GDM1 (cell line): ENCODE measurements around the gene P2RY6.
"Not testable (repeated sequence)": the region's sequence is repeated elsewhere in the genome, so short reads cannot be mapped to it uniquely, and the experiment has no call there.

Experiments
- DNase-seq: peaks from one replicate; lab custom pipeline; 2025; lab: John Stamatoyannopoulos, UW

The P2RY6 gene

DNA sequence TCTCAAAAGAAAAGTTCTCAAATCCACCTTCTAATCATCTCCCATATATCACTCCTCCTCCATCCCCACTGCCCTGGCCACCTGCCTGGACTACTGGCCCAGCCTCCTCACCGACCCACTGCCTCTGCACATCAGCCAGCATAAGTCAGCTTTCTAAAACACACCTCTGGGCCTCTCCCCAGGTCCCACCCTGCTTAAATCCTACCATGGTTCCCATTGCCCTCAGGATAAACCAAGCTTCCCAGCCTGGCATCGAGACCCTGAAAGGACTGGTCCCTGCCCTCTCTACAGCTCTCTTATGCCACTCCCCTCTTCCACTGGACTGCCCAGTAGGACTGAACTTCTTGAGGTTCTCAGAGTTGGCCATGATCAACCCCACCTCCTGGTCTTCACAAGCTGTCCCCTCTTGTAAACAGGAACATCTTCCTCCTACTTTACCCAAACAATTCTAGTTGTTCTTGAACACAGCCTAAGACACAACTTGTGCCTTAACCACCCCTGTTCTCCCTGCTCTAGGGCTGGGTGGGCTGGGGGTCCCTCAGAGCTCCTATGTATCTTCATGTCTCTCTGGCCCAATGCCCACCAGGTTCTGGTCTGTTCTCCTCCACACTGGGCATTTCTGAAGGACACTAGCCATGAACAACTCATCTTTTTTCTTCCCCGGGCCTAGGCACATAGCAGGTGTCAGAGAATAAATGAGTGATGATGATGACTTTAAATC lies 12.6 kb upstream of the P2RY6 start:
- no peak for DNase-seq

DNA sequence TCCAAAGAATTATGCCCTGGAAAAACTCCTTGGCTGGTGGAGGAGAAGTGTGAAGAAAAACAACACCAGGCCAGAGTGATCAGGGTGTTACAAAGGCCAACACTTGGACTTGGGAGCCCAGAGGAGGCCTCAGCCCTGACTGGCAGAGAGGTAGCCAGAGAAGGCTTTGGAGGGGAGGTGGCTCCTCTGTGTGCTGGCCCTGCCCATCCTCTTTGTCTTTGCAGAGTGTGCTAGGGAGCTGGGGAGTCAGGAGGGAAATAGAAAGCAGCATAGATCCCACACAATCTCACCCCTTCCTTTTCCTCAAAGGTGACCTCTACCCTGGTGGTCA lies 12.0 kb upstream of the P2RY6 start:
- DNase-seq, result no peak

DNA sequence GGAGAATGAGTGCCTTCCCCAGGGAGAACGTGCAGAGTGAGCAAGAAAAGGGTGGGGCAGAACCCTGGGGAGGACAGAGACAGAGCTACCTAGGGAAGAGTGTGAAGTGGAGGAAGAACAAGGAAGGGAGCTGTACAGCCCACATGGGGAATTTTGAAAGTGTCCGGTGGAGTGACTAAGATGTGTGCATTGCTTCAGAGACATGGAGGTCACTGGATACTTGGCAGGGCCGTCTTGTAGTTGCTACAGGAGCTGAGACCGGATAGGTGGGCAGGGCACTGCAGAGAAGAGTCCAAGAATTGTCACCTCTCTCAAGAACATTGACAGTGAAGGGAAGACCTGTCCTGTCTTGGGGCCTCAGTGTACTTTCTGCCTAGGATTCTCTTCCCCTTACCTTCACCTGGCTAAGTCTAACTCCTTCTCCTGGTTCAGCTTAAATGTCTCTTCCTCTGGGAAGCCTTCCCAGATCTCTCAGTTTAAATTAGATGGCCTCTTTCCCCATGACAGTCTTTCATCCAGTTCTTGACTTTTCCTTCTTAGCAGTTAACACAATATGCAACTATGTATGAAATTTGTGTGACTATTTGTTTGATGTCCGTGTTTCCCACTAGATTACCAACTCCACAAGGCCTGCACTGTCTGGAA lies 9.2 kb upstream of the P2RY6 start:
- DNase-seq, result no peak

DNA sequence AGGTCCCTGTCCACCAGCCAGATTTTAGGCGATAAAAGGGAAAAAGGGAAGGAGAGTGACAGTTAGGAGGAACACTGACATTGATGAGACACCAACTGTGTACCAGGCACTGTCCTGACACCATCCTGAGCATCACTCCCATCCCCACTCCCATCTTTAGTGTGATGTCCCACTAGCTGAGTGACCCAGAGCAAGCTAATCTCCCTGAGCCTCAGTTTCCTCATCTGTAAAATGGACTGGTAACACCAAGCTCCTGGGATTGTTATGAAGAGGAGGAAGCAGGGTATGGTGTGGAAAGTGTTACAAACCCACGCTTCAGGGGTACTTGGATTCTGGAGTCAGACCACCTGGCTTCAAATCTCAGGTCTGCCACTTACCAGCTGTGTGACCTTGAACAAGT lies 8.5 kb upstream of the P2RY6 start:
- DNase-seq, result no peak

DNA sequence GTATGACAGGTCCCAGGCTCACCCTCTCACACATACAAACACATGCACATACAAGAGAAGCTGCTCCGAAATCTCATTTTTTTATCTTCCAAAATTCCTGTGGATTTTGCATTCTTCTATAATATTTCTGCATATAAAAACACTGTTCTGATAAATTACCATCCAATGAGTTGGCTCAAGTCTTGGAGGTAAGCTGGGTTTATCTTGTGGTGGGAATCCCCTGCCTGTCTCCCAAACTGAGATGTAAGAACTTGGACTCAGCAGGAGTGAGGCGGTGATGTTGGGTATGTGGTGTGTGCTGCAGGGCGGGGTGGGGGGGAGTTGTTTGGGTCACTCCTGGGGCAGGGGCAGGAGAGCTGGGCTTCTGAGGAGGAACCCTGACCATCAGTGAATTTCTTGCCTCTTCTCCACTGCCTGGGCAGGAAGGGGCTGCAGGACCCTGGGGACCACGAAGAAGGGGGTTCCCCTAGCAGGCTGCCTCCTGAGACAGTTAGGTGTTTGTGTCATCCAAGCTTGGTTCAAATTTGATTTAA lies 6.8 kb upstream of the P2RY6 start:
- no peak for DNase-seq

DNA sequence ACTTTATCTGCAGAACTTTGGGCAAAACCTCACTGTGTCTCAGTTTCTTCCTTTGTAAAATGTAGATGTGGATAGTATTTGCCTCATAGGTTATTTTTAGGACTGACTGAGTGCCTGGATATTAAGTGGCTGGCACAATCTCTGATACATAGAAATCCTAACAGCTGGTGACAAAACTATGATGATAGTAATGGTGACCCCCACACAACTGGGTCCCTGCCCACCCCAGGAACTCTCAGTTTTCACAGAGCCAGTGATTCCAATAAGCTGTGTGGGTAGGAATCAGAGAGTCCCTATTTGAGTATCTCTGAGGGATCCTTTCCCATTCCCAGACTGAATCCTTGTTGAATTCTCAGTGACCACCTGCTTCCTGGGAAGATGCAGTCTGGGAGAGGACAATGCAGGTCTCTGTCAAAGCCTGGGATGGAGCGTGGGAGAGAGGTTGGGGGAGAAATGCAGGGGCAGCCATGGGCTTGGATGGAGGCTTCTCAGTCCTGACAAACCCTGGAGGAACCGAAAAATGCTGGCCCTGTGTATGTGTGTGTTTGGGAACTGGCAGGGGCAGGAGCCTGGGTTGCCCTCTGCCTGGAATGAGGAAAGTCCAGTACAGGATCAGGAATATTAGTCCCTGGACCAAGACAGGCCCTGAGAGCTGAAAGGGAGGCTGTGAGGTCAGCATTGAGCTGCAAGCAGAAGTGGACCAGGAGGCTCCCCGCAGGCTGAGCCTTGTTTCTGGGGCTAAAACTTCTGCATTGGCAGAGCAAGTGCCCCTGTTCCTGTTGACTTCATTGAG lies 6.1 kb upstream of the P2RY6 start:
- no peak for DNase-seq

DNA sequence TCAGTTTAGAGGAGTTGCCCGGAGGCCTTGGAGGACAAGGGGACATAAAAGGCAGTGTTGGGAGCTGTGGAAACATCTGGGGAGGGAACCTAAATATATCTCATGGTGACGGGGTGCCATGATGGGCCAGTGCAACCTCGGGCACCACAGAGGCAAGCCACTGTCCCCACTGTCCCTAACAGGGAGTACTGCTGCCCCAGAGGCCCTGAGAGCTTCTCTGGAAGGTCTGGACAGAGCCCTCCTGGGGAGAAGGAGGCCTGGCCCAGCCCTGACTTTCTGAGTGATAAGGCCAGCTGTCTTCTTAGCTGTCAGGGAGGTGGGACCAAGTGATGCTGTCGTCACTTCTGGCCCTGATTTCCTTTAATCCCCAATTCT lies 5.5 kb upstream of the P2RY6 start:
- DNase-seq, result no peak

DNA sequence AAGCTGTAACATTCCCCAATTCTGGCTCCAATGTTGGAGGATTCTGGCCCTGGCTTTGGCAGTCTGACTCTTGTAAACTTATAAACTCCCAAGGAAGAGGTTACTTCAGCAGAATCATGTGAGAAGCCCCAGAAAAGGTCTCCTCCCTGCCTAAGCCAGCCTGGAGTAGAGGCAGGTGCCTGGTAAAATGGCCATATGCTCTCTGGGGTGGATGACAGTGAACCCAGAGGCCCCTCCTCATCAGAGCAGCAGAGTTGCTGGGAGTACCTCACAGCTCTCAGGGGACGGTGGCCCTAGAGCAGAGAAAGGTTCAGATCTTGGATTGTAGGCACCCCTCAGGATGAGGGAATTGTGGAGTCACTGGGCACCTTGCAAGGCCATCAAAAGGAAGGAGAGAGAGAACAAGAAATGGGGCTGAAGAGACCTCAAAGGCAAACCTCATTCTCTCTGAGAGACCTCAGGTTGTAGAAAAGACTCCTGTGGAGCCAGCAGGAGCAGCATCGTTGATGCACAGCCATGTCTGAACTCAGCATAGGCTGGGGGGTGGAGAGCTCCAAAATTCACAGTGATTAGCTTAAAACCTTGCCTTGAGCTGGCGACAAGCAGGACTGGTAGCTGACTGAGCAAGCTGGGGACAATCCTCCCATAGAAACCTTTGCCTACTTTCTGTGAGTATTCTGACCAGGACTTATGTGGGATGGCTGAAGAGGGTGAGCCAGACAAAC lies 4.9 kb upstream of the P2RY6 start:
- DNase-seq, result no peak

DNA sequence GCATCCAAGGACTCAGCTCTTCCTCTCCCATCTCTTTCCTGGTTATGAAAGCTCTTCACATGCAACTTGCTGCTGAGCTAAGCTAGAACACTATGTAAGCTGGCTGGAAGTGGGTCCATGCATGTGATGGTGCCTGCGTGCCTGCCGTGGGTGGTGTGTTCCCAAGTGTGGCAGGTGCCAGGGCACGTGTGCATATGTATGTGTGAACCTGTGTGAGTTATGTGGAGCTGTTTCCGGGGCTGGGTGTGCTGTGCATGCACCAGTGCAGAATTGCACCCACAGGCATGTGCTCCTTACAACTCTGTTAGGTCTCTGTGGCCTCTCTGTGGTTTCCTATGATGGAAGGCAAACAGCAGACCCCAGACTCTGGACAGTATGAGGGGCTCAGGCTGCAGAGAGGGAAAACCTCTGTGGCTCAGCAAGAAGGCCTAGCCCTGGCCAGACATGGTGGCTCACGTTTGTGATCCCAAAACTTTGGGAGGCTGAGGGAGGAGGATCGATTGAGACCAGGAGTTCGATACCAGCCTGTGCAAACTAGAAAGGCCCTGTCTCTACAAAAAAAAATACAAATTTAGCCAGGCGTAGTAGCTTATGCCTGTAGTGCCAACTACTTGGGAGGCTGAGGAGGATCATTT lies 4.1 kb upstream of the P2RY6 start:
- DNase-seq, result no peak

DNA sequence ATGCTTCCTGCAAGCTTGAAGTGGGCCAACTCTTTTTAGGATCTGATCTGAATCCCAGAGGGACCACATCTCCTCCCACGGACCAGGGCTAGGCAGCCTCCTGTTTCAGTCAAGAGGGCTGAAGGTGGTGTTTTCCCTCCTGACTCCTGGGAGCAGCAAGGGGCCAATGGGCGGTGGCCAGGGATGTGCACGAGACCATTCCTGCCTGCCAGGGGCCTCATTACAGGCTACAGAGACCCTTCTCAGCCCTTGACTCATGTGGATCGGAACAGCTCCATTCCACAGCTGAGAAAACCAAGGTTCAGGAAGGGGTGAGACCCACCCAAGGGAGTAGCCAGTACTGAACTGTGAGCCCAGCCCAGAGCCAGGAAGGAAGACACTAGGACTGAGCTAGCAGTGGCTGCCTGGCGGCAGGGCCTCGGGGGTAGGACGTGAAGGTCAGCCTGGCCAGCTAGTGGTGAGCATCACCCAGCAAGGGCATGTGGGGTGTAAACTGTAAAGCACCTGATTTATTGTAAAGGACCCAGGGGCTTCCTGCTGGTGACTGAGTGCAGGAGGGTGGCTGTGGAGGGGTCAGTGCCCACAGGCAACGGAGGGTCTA lies 3.4 kb upstream of the P2RY6 start:
- DNase-seq, result no peak

DNA sequence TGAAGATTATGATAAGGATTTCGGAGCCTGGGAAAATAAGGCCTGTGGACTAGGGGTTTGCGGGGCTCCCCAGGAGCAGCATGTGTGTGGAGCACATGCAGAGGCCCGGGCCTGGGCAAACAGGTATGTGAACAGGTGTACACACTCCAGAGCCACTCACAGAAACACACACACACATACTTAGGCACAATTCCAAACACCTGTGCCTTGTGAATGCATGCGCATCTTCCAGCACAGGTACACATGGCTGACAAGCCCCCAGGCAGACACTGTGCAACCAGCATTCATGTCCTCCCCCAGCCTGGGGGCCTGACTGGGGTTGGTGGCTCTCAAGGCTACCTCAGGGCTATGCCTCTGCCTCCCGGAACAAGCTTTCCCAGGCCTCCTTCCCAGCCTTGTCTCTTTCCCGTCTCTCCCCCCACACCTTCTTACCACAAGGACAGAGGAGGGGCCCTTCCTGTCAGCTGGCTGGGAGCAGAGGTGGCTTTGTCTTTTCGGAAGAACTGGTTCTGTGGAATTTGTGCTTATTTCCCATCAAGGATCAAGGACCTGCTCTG lies 2.6 kb upstream of the P2RY6 start:
- DNase-seq, result no peak

DNA sequence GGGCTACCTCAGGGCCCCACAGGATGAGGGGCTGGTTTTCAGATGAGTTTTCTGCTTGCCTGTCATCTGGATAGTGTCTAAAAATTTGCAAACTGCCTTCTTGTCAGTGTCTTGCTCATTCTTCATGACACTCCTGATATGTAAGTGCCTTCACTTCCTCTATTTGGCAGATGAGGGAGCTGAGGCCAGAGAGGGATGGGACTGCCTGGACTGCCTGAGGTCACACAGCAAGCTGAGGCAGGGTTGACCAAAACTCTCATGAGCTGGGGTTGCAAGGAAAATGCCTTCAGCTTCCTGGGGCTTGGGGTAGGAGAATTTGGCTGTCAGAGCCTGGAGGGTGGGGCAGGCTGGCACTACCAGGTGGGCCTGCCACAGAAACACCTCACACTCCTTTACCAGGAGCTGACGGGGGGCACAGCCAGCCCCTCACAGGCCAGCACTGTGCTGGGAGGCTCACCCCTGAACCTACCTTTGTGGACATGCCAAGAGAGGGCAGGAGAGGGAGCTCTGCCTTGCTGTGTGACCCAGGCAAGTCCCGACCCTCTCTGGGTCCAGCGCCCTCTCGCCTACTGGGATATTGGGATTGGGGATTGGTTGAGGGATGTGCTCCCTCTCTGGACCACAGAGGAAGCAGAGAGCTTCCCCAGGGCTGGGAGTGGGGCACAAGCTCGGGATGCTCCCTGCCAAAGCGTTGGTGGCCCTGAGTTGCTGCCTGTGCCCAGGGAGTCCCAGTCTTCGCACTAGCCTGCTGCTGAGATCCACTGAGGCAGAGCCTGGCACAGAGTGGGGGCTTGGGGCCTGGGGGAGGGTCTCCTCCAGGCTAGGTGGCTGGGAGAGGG lies 1.9 kb upstream of the P2RY6 start:
- DNase-seq, result no peak

DNA sequence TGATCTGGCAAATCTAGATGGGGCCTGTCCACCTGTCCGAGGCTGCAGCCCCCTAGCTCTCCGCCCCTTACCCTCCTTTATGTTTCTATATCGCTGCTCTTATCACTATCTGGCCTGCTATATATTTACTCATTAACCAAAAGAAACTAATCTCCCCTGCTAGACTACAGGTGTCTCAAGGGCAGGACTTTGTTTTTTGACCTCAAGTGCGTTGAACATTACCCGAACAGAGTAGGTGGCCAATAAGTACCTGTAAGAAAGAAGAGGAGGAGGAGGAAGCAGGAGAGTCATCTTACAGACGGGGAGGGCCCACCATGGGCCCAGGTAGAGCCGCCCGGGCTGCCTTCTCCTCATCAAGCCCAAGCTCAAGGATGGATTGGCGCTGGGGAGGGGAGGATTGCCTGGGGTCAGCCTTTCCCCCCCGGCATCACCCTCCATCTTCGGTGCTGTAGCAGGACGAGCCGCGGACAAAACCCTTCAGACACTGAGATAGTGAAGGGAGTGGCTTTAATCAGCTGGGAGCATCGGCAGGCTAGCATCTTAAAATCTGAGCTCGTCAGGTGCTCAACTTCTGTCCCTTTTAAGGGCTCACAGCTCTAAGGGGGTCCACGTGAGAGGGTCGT lies 1.2 kb upstream of the P2RY6 start:
- no peak for DNase-seq

DNA sequence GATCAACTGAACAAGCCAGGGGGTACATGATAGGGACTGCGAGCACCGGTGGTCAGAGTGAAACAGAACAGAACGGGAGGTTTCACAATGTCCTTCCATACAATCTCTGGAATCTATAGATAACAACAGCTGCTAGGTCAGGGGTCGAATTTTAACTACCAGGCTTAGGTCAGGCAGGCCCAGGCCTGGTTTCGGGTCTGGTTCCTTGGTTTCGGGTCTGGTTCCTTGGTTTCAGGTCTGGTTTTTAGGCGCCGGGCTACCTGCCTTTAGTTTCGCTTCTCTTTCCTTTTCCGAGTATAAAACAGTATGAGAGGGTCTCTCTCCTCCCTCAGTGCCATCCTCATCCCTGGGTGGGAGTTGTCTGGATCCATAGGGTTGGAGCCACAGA lies 666 bp upstream of the P2RY6 start:
- DNase-seq, result not testable (repeated sequence)

DNA sequence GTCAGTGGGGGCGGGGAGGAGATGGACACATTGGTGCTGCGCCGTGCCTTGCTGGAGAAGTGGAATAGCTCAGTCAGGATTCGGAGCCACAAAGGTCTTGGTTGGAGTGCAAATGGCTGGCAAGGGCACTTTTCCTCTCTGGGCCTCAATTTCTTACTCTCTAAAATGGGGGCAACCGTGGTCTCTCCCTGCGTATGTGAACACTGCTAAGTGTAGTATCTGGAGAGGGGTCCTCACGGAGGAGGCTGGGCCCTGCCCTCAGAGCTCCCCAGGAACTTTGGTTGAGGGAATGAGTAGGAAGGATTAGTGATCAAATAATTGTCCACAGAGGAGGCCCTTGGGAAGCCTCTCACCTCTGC lies 521 bp downstream of the P2RY6 start:
- no peak for DNase-seq

DNA sequence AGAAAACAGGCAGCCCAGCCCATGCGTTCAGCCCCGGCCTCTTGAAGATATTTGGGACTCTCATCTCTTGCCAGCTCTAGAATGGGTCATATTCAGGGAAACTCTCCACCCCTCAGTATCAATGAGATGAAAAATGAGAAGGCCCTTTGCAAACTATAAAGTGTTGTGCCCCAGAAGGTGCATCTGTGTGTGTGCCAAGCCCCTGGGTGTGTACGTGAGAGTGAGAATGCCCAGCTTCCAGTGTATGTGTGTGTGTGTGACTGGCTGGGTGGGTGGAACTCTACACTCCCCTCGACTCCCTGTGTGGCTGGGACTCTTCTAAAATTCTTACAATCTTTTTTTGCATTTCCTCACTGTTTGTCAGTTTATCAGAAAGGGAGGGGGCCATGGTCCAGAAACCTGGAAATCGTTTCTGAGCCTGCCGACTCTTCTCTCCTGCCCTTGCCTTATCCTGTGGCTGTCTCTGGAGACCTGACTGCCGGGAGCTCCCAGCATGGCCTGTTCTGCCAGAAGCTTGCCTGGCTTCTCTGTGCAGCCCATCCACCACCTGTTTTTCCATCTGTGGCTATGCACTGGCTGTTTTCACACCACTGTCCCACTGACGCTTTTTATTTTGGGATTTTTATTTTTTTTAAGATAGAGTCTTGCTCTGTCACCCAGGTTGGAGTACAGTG lies 1.2 kb downstream of the P2RY6 start:
- no peak for DNase-seq

DNA sequence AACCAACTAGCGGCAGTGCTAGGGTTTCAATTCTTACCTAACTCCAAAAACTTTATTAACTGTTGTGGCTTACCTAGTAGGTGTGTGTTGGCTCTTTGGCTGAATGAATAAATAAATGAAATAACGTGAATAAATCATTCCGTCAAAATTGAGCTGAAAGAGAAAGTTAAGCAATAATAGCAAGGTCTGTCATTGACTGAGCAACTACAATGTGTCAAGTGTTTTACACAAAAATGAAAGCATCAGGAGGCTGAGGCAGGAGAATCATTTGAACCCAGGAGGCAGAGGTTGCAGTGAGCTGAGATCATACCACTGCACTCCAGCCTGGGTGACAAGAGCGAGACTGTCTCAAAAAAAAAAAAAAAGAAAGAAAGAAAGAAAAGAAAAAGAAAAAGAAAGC lies 2.1 kb downstream of the P2RY6 start:
- DNase-seq, result not testable (repeated sequence)

DNA sequence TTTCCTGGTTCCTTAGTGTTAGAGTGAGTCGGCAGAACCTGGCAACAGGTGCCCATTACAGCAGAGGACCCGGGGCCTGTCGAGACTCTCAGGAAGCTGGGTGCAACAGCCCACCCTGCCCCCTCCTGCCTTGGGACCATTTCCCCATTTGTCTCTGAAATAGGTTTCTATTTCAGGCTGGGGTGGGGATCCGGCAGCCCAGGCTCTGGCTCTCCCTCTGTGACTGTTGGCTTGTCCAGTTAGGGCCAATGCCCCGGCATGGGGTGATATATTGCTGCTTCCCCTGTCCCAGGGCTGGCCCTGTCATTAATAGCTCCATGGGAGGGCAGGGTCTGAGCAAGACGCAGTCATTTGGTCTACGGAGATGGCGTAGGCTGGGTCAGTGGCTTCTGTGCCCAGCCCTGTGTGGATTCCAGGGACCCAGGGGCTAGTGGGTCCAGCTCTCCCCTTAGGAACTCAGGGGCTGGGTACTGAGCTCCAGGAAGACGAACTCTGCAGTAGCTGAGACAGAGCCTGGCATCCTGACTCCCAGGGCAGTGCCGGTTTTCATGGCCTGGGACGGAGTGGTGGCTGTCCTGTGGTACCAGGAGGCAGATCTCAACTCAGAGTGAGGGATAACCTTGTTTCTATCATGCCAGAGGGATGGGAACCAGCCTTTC lies 2.7 kb downstream of the P2RY6 start:
- DNase-seq, result no peak

DNA sequence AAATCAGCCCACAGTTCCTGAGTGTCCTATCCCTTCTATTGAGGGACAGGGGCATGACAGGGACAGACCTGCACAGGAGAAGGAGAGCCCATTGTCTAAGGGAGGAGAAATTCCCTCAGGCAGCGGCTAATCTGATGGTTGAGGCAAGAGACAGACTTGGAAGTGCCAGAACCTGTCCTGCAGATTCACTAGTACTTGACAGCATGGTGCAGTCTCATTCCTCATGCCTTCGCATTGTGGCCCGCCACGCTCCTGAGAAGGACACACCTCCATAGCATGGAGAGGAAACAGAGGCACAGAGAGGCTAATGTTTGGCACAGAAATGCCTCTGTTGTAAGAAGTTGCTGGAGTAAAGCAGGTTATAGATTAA lies 3.2 kb downstream of the P2RY6 start:
- DNase-seq, result no peak
